Neural progenitor cell (in vitro differentiated cells): ENCODE data around the gene KLRB1. TPM values are rescaled to one million over a fixed set of nuclear protein-coding genes. Genes with fewer than 3 reads are reported as not detected.
"Not testable (repeated sequence)": the region's sequence is repeated elsewhere in the genome, so short reads cannot be mapped to it uniquely, and the experiment has no call there.

ENCODE experiments used
- DNase-seq: peaks from one replicate; pipeline ENCODE4 v3.0.0-alpha.2; 2016; ENCODE audit warnings: low spot score
- H2AFZ ChIP-seq: fragments of 200-600 bp; sonication (generic); replicated peaks from 2 replicates; pipeline ENCODE4 v1.6.1; 2016; ENCODE audit warnings: antibody characterized with exemption
- H3F3A ChIP-seq: fragments of 200-600 bp; sonication (generic); 2 replicates; pipeline ENCODE4 v1.6.1; 2016; ENCODE audit warnings: antibody characterized with exemption, low read depth
- H3K27ac ChIP-seq: fragments of 200-600 bp; sonication (generic); 2 replicates; pipeline ENCODE4 v1.5.1; 2016; ENCODE audit warnings: mild to moderate bottlenecking
- H3K27me3 ChIP-seq: fragments of 200-600 bp; sonication (generic); 2 replicates; pipeline ENCODE4 v1.6.1; 2016; ENCODE audit warnings: mild to moderate bottlenecking, moderate library complexity
- H3K36me3 ChIP-seq: fragments of 200-600 bp; sonication (generic); 2 replicates; pipeline ENCODE4 v1.5.1; 2016
- H3K4me1 ChIP-seq: fragments of 200-600 bp; sonication (generic); 2 replicates; pipeline ENCODE4 v1.6.1; 2016; ENCODE audit warnings: mixed run types
- H3K4me2 ChIP-seq: fragments of 200-600 bp; sonication (generic); 2 replicates; pipeline ENCODE4 v1.6.1; 2016
- H3K4me3 ChIP-seq: fragments of 200-600 bp; sonication (generic); 2 replicates; pipeline ENCODE4 v1.5.1; 2016
- H3K79me2 ChIP-seq: fragments of 200-600 bp; sonication (generic); 2 replicates; pipeline ENCODE4 v1.6.1; 2016; ENCODE audit warnings: low read depth
- H3K9ac ChIP-seq: fragments of 200-600 bp; sonication (generic); 2 replicates; pipeline ENCODE4 v1.6.1; 2016
- H3K9me3 ChIP-seq: fragments of 200-600 bp; sonication (generic); 2 replicates; pipeline ENCODE4 v1.5.1; 2016; ENCODE audit warnings: low read depth
- H4K20me1 ChIP-seq: fragments of 200-600 bp; sonication (generic); 2 replicates; pipeline ENCODE4 v1.6.1; 2016; ENCODE audit warnings: low read depth
- H3K27ac Mint-ChIP-seq: 3 replicates; pipeline ENCODE4 v1.8.0; 2021; ENCODE audit warnings: mixed read lengths
- H3K27me3 Mint-ChIP-seq: 2 replicates; pipeline ENCODE4 v1.8.0; 2022; ENCODE audit warnings: low read depth, mild to moderate bottlenecking, inconsistent platforms, moderate library complexity, mixed read lengths; ENCODE audit not compliant: insufficient read depth
- H3K36me3 Mint-ChIP-seq: 3 replicates; pipeline ENCODE4 v1.8.0; 2021; ENCODE audit warnings: mixed read lengths
- H3K4me1 Mint-ChIP-seq: 3 replicates; pipeline ENCODE4 v1.8.0; 2021; ENCODE audit warnings: mixed read lengths
- H3K4me3 Mint-ChIP-seq: 3 replicates; pipeline ENCODE4 v1.8.0; 2021; ENCODE audit warnings: mild to moderate bottlenecking, moderate library complexity, mixed read lengths
- H3K9me3 Mint-ChIP-seq: 3 replicates; pipeline ENCODE4 v1.8.0; 2020; ENCODE audit warnings: mixed read lengths
- CTCF ChIP-seq: fragments of 200-600 bp; sonication (generic); IDR thresholded peaks from 2 replicates; pipeline ENCODE4 v1.5.1; 2017; ENCODE audit warnings: antibody characterized with exemption, mild to moderate bottlenecking
- EZH2 ChIP-seq: fragments of 200-600 bp; sonication (generic); IDR thresholded peaks from 2 replicates; pipeline ENCODE4 v1.6.1; 2017; ENCODE audit warnings: antibody characterized with exemption, mild to moderate bottlenecking, moderate library complexity
- EZH2phosphoT487 ChIP-seq: fragments of 200-600 bp; sonication (generic); IDR thresholded peaks from 2 replicates; pipeline ENCODE4 v1.6.1; 2017; ENCODE audit warnings: antibody characterized with exemption
- total RNA-seq: library from RNA; depleted of rRNA; stranded (reverse); fragments of >200 nt; gene quantifications from 2 replicates; pipeline ENCODE4 v1.2.3, GENCODE V29; 2015; ENCODE audit warnings: low replicate concordance

KLRB1 gene
- total RNA-seq, 1 donor from 2014 or later, result not detected

DNA sequence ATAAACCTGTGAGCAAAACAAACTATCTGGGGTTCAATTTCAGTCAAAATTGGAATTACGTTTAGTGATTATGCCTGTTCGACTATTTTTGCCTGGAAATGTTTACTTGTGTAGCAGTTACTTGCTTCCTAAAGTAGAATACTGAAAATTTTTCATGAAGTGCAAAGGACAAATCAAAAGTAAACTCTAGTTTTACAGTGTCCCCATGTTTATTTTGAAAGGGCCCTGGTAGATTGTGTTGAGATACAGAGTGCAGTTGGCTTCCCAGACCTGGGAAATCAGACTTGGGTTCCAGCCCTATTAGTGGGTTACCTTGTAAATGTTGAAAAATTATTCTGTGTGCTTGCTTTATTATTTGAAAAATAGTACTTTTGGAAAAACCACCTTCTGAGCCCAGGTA, 17.3 kb downstream of the KLRB1 start:
- no peak for DNase-seq
- Histone ChIP-seq H3K27ac (no peak overlapping the region), H3K36me3 (no peaks in the 10 kb centered on the region), H2AFZ (no peak overlapping the region), H3K9ac (no peak overlapping the region), H3K9me3 (no peaks in the 10 kb centered on the region), H3K4me2 (no peak overlapping the region), H3F3A (no peaks in the 10 kb centered on the region), H3K4me3 (no peak overlapping the region), H3K4me1 (no peaks in the 10 kb centered on the region), H4K20me1 (no peaks in the 10 kb centered on the region), H3K79me2 (no peaks in the 10 kb centered on the region), H3K27me3 (no peaks in the 10 kb centered on the region)
- H3K4me3 Mint-ChIP-seq, result no peak overlapping the region
- no peaks in the 10 kb centered on the region for H3K9me3 Mint-ChIP-seq
- no peaks in the 10 kb centered on the region for H3K4me1 Mint-ChIP-seq
- TF ChIP-seq EZH2 (no peak), EZH2phosphoT487 (no peak), CTCF (no peak)
- H3K36me3 Mint-ChIP-seq, result no peaks in the 10 kb centered on the region
- H3K27me3 Mint-ChIP-seq, result no peaks in the 10 kb centered on the region
- no peak overlapping the region for H3K27ac Mint-ChIP-seq

GRCh38 chr12:9588749-9589148, 19.0 kb downstream of the KLRB1 start:
- Histone ChIP-seq H3K79me2 (no peaks in the 10 kb centered on the region), H3K27ac (no peak overlapping the region), H3K9ac (no peak overlapping the region), H3K4me2 (no peak overlapping the region), H3K36me3 (no peaks in the 10 kb centered on the region), H2AFZ (no peak overlapping the region), H3K27me3 (no peaks in the 10 kb centered on the region), H3F3A (no peaks in the 10 kb centered on the region), H3K4me3 (no peak overlapping the region), H4K20me1 (no peaks in the 10 kb centered on the region), H3K4me1 (no peaks in the 10 kb centered on the region), H3K9me3 (no peaks in the 10 kb centered on the region)
- DNase-seq, result no peak
- Mint-ChIP-seq H3K4me3 (no peak overlapping the region), H3K36me3 (no peaks in the 10 kb centered on the region), H3K27ac (no peak overlapping the region), H3K4me1 (no peaks in the 10 kb centered on the region), H3K9me3 (no peaks in the 10 kb centered on the region), H3K27me3 (no peaks in the 10 kb centered on the region)
- TF ChIP-seq EZH2 (no peak), CTCF (no peak), EZH2phosphoT487 (no peak)

DNA sequence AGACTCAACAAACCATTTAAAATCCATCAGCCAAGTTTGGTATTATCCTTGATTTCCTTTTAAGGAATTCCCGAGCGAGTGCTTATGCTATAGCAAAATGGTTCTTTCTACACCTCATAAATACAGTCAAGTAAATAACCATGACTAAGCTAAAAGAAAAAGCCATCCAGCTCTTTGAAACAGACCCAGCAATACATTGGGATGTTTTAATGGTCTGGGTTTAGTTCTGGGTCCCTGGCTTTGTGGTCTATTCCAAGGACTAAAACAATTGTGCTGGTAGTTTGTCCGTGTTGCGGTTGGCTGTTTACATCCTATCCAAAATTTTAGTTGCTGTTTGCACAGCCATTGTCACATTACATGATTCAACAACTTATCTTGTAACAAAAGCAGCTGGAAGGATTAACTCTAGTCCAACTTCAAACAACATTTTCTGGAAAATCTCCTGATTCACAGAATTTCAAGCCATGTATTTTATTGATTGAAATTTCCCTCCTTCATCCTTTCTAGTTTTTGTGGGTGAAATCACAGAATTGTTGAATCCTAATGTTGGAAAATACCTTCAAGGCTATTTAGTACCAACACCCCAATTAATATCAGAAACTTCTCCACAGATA, 19.6 kb downstream of the KLRB1 start:
- Histone ChIP-seq H4K20me1 (no peaks in the 10 kb centered on the region), H3K79me2 (no peaks in the 10 kb centered on the region), H3K4me1 (no peaks in the 10 kb centered on the region), H3K9ac (no peak overlapping the region), H3K36me3 (no peaks in the 10 kb centered on the region), H3K4me3 (no peak overlapping the region), H3K9me3 (no peaks in the 10 kb centered on the region), H3K27me3 (no peaks in the 10 kb centered on the region), H3K4me2 (no peak overlapping the region), H3F3A (no peaks in the 10 kb centered on the region), H2AFZ (no peak overlapping the region), H3K27ac (no peak overlapping the region)
- no peaks in the 10 kb centered on the region for H3K36me3 Mint-ChIP-seq
- H3K4me1 Mint-ChIP-seq, result no peaks in the 10 kb centered on the region
- no peaks in the 10 kb centered on the region for H3K27me3 Mint-ChIP-seq
- H3K9me3 Mint-ChIP-seq, result no peaks in the 10 kb centered on the region
- no peak for DNase-seq
- H3K4me3 Mint-ChIP-seq, result no peak overlapping the region
- H3K27ac Mint-ChIP-seq, result no peak overlapping the region
- TF ChIP-seq CTCF, result no peak
- no peak for TF ChIP-seq EZH2
- TF ChIP-seq EZH2phosphoT487, result no peak

GRCh38 chr12:9577729-9578128, 30.0 kb downstream of the KLRB1 start:
- H3K9me3 Mint-ChIP-seq, H3K4me3 ChIP-seq, H3K4me3 Mint-ChIP-seq, H3K4me2 ChIP-seq, H3K27me3 Mint-ChIP-seq, H3K27me3 ChIP-seq, H2AFZ ChIP-seq, H3K9me3 ChIP-seq, H4K20me1 ChIP-seq, H3K9ac ChIP-seq, H3K27ac Mint-ChIP-seq, H3K4me1 ChIP-seq, H3K36me3 Mint-ChIP-seq, H3K27ac ChIP-seq, H3K4me1 Mint-ChIP-seq, H3K36me3 ChIP-seq, H3F3A ChIP-seq, DNase-seq, H3K79me2 ChIP-seq: not testable (repeated sequence)

DNA sequence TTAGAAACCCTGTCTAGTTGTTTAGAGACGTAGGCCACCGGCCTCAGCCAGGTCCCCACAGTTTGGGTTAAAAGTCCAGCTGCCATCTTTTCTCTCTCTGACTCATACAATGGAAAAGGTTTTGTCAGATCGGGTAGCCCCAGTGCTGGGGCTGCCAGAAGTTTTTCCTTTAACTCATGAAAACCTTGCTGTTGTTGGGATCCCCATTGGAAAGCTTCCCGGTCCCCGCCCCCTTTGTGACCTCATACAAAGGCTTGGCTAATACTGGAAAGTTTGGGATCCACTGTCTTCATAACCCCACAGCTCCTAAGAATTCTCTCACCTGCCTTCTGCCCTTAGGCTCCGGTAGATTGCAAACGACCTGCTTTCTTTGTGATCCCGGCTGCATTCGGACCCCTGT, 40.6 kb downstream of the KLRB1 start:
- H3K9me3 Mint-ChIP-seq, H3K9ac ChIP-seq, DNase-seq, H3K4me1 ChIP-seq, H3K27ac Mint-ChIP-seq, H3K4me2 ChIP-seq, H3K36me3 ChIP-seq, H3K4me3 ChIP-seq, H3K27me3 ChIP-seq, H3K4me3 Mint-ChIP-seq, H3F3A ChIP-seq, H4K20me1 ChIP-seq, H3K9me3 ChIP-seq, H3K27ac ChIP-seq, H3K27me3 Mint-ChIP-seq, H3K4me1 Mint-ChIP-seq, H3K36me3 Mint-ChIP-seq, H3K79me2 ChIP-seq, H2AFZ ChIP-seq: not testable (repeated sequence)

GRCh38 chr12:9566113-9566512, 41.6 kb downstream of the KLRB1 start:
- H3K79me2 ChIP-seq, H3K9ac ChIP-seq, H3K4me2 ChIP-seq, H3K4me3 Mint-ChIP-seq, H2AFZ ChIP-seq, H3K27ac Mint-ChIP-seq, H3K27ac ChIP-seq, H3K4me3 ChIP-seq, H3K36me3 ChIP-seq, H3K27me3 Mint-ChIP-seq, H3K9me3 ChIP-seq, H3K36me3 Mint-ChIP-seq, H3K27me3 ChIP-seq, H3F3A ChIP-seq, H4K20me1 ChIP-seq, H3K4me1 ChIP-seq, H3K4me1 Mint-ChIP-seq, DNase-seq, H3K9me3 Mint-ChIP-seq: not testable (repeated sequence)
